Karpas-422 (cell line): Measurements from ENCODE around the gene LCE1B. TPM values are rescaled to one million over a fixed set of nuclear protein-coding genes. Genes with fewer than 3 reads are reported as not detected.

Experiments
- DNase-seq: peaks from one replicate; pipeline ENCODE4 v3.0.0-alpha.2; 2015
- H2AFZ ChIP-seq: fragments of 200-600 bp; sonication (generic); 2 replicates; pipeline ENCODE4 v1.6.1; 2014; ENCODE audit warnings: antibody characterized with exemption, low read length, mixed read lengths
- H3K27ac ChIP-seq: fragments of 200-600 bp; sonication (generic); 2 replicates; pipeline ENCODE4 v1.5.1; 2014; ENCODE audit warnings: mild to moderate bottlenecking, low read length, moderate library complexity
- H3K27me3 ChIP-seq: fragments of 200-600 bp; sonication (generic); 2 replicates; pipeline ENCODE4 v1.6.1; 2014; ENCODE audit warnings: low read length, mixed read lengths
- H3K36me3 ChIP-seq: fragments of 200-600 bp; sonication (generic); 2 replicates; pipeline ENCODE4 v1.6.1; 2014; ENCODE audit warnings: low read length, mixed read lengths; ENCODE audit not compliant: insufficient read depth
- H3K4me1 ChIP-seq: fragments of 200-600 bp; sonication (generic); 2 replicates; pipeline ENCODE4 v1.6.1; 2014; ENCODE audit warnings: mild to moderate bottlenecking, low read length, mixed read lengths
- H3K4me2 ChIP-seq: fragments of 200-600 bp; sonication (generic); 2 replicates; pipeline ENCODE4 v1.6.1; 2014; ENCODE audit warnings: low read length, low read depth, mild to moderate bottlenecking; ENCODE audit not compliant: poor library complexity, severe bottlenecking
- H3K4me3 ChIP-seq: fragments of 200-600 bp; sonication (generic); 2 replicates; pipeline ENCODE4 v1.5.1; 2014; ENCODE audit warnings: mild to moderate bottlenecking, antibody characterized with exemption, low read length, mixed read lengths
- H3K79me2 ChIP-seq: fragments of 200-600 bp; sonication (generic); 2 replicates; pipeline ENCODE4 v1.6.1; 2014; ENCODE audit warnings: mild to moderate bottlenecking, low read length, mixed read lengths
- H3K9ac ChIP-seq: fragments of 200-600 bp; sonication (generic); 2 replicates; pipeline ENCODE4 v1.6.0; 2014; ENCODE audit warnings: low read length
- H3K9me2 ChIP-seq: fragments of 200-600 bp; sonication (generic), shearing (Covaris generic); replicated peaks from 2 replicates; pipeline ENCODE4 v1.6.0; 2014; ENCODE audit warnings: mild to moderate bottlenecking, low read length, moderate library complexity; ENCODE audit not compliant: insufficient read depth
- H3K9me3 ChIP-seq: fragments of 300-700, 200-600 bp; sonication (generic); 2 replicates; pipeline ENCODE4 v1.6.1; 2014; ENCODE audit warnings: low read length, mixed read lengths
- H4K20me1 ChIP-seq: fragments of 200-600 bp; sonication (generic); 2 replicates; pipeline ENCODE4 v1.6.1; 2014; ENCODE audit warnings: mild to moderate bottlenecking, antibody characterized with exemption, low read length, low read depth; ENCODE audit not compliant: insufficient read depth
- total RNA-seq: library from RNA; depleted of rRNA; stranded (reverse); fragments of >200 nt; shearing (Covaris generic); gene quantifications from 2 replicates; pipeline ENCODE4 v1.2.3, GENCODE V29; 2014; ENCODE audit warnings: low replicate concordance

The LCE1B gene
- total RNA-seq, 1 experiment from 2014 or later, result not detected

DNA sequence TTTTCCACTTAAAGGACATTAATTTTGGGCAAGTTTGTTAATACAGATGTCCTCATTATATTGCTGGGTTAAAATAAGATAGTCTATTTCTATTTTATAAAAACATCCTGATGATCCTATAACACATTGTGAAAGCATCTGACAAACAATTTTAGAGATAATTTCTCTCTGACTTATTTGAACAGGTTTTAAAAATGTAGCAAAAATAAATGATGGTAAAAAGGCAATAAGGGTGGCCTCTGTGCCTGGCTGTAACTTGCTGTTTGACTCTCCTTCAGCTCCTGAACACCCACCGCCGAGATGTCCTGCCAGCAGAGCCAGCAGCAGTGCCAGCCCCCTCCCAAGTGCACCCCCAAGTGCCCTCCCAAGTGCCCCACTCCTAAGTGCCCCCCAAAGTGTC is 15.4 kb downstream of the LCE1B start, which contains the start of gene LCE1A:
Gene LCE1A, plus strand, starts transcription at position 301 of the 400 bp plus-strand sequence. Its CDS starts 0 bp downstream, at position 301.
- H3K9me3 ChIP-seq, result no peaks in the 10 kb centered on the region
- no peak for DNase-seq
- no peak within 1 kb of the TSS for H3K4me2 ChIP-seq
- no peaks in the 10 kb centered on the region for H4K20me1 ChIP-seq
- no peak within 1 kb of the TSS for H3K9ac ChIP-seq
- H3K79me2 ChIP-seq, result no peaks in the 10 kb centered on the region
- H3K36me3 ChIP-seq, result no peaks in the 10 kb centered on the region
- H3K27me3 ChIP-seq, result no peaks in the 10 kb centered on the region
- H3K4me1 ChIP-seq, result no peaks in the 10 kb centered on the region
- H3K4me3 ChIP-seq, result no peak within 1 kb of the TSS
- no peaks in the 10 kb centered on the region for H3K9me2 ChIP-seq
- H2AFZ ChIP-seq, result no peak within 1 kb of the TSS
- H3K27ac ChIP-seq, result no peak within 1 kb of the TSS

DNA sequence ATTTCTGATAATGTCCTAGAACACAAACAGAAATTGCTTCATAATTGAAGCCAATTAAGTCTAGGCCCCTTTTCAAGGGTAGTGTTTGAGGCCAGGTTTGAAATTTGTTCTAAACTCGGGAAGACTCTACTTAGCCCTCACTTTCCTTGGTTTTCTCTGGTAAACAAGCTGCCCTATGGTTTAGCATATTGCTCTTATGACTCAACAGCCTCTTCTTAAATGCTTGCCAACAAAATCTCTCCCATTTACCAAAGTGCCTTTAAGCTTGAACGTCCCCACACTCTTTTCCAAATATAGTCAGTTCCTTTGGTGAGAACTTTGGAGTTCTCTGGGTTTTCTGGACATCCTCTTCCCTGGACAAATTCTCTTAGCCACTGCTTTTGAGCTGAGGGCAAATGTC is 25.1 kb downstream of the LCE1B start:
- no peak overlapping the region for H3K4me2 ChIP-seq
- H3K36me3 ChIP-seq, result no peaks in the 10 kb centered on the region
- DNase-seq, result no peak
- no peaks in the 10 kb centered on the region for H3K4me1 ChIP-seq
- no peaks in the 10 kb centered on the region for H3K9me3 ChIP-seq
- H2AFZ ChIP-seq, result no peak overlapping the region
- H3K4me3 ChIP-seq, result no peak overlapping the region
- no peaks in the 10 kb centered on the region for H3K27me3 ChIP-seq
- H3K9me2 ChIP-seq, result no peaks in the 10 kb centered on the region
- H3K9ac ChIP-seq, result no peak overlapping the region
- no peaks in the 10 kb centered on the region for H4K20me1 ChIP-seq
- H3K27ac ChIP-seq, result no peak overlapping the region
- no peaks in the 10 kb centered on the region for H3K79me2 ChIP-seq

DNA sequence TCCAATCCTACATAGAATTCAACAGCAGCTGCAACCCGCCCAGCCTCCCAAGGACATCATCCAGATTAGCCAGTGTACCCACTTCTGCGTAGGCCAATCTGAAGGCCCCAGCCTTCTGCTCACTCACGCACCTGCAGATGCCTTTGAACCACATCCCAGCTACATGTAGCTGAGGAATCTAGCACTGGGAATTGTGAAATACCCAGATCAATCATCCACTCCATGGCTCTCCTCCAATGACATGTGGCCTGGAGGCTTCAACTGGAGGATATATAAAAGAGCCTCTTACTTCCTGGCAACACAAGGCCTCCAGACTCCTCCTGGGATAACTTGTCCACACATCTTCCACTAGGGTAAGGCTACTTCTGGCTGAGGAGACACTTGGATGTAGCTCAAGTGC is 30.8 kb downstream of the LCE1B start, which contains the start of gene LCE6A:
Gene LCE6A, plus strand, starts transcription at position 301 of the 400 bp plus-strand sequence. CDS start 665 bp downstream, outside the sequence.
- no peak within 1 kb of the TSS for H3K4me2 ChIP-seq
- no peaks in the 10 kb centered on the region for H4K20me1 ChIP-seq
- no peaks in the 10 kb centered on the region for H3K9me2 ChIP-seq
- H3K9ac ChIP-seq, result no peak within 1 kb of the TSS
- no peak within 1 kb of the TSS for H2AFZ ChIP-seq
- H3K27me3 ChIP-seq, result no peaks in the 10 kb centered on the region
- no peak for DNase-seq
- H3K27ac ChIP-seq, result no peak within 1 kb of the TSS
- no peak within 1 kb of the TSS for H3K4me3 ChIP-seq
- no peaks in the 10 kb centered on the region for H3K4me1 ChIP-seq
- no peaks in the 10 kb centered on the region for H3K36me3 ChIP-seq
- no peaks in the 10 kb centered on the region for H3K79me2 ChIP-seq
- H3K9me3 ChIP-seq, result no peaks in the 10 kb centered on the region

DNA sequence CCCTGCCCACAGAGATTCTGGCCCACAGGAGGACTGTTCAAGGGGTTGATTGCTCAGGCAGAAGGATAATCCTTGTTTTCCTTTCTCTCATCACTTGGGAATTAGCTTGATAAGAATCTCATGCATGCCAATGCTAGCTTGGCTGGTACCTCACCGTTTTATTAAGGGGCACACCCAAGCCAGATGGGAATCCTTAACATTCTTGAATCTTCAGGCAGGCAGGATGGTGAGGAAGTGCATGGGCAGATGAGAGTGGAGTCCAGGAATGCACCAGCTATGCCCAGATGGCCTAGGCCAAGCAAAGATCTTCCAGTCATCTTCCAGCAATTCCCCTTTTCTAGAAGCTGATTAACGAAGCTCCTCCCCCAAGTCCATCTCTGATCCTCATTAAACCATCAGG is 43.9 kb downstream of the LCE1B start:
- Histone ChIP-seq H3K4me3 (no peak overlapping the region), H3K4me1 (no peaks in the 10 kb centered on the region), H3K79me2 (no peaks in the 10 kb centered on the region), H4K20me1 (no peaks in the 10 kb centered on the region), H3K9me3 (no peaks in the 10 kb centered on the region), H3K36me3 (no peaks in the 10 kb centered on the region), H2AFZ (no peak overlapping the region), H3K9ac (no peak overlapping the region), H3K27me3 (no peaks in the 10 kb centered on the region), H3K27ac (no peak overlapping the region), H3K4me2 (no peak overlapping the region), H3K9me2 (no peaks in the 10 kb centered on the region)
- DNase-seq, result no peak

DNA sequence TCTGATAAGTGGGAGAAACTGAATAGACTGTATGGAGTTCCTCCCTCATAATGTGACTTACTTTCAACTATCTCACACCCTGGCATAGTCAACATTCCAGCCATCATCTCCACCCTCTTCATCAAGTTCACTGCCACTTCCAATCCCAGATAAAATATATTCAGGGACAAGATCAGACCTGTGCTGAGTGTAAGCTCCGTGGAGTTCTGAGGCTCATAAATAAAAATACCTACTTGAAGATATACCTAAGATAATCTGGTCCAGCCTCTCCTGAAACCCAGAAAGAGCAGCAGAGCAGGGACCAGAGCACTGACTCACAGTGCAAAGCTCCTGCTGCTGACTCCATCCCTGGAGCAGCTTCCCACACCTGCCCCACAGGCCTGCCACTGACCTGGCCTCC is 46.3 kb downstream of the LCE1B start:
- Histone ChIP-seq H3K27ac (no peak overlapping the region), H3K79me2 (no peaks in the 10 kb centered on the region), H3K4me2 (no peak overlapping the region), H3K9ac (no peak overlapping the region), H2AFZ (no peak overlapping the region), H3K4me1 (no peaks in the 10 kb centered on the region), H4K20me1 (no peaks in the 10 kb centered on the region), H3K27me3 (no peaks in the 10 kb centered on the region), H3K36me3 (no peaks in the 10 kb centered on the region), H3K4me3 (no peak overlapping the region), H3K9me2 (no peaks in the 10 kb centered on the region), H3K9me3 (no peaks in the 10 kb centered on the region)
- DNase-seq, result no peak

DNA sequence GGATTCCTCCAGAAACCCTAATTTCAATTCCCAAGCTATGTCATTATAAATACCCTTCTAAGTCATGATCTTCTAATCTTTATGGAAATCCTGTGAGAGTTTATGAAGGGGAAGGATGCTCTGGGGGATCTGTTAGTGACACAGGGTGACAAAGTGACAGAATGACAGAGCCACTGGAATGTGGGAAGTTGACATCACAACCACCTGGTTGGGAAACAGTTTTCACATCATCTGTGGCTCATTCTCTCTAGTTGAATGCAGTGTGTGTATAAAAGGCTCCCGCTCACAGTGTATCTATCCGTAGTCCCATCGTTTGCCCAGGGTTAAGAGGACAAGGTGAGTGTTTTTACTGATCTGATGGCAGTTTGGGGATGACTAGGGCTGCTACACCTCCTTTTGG is 47.9 kb downstream of the LCE1B start, which contains the start of gene LCE7A:
Gene LCE7A, plus strand, starts transcription at position 301 of the 400 bp plus-strand sequence. CDS start 702 bp downstream, outside the sequence.
- Histone ChIP-seq H3K36me3 (no peaks in the 10 kb centered on the region), H4K20me1 (no peaks in the 10 kb centered on the region), H3K79me2 (no peaks in the 10 kb centered on the region), H3K9ac (no peak within 1 kb of the TSS), H3K9me2 (no peaks in the 10 kb centered on the region), H3K27ac (no peak within 1 kb of the TSS), H3K9me3 (no peaks in the 10 kb centered on the region), H3K4me1 (no peaks in the 10 kb centered on the region), H3K27me3 (no peaks in the 10 kb centered on the region), H3K4me3 (no peak within 1 kb of the TSS), H2AFZ (no peak within 1 kb of the TSS), H3K4me2 (no peak within 1 kb of the TSS)
- no peak for DNase-seq

DNA sequence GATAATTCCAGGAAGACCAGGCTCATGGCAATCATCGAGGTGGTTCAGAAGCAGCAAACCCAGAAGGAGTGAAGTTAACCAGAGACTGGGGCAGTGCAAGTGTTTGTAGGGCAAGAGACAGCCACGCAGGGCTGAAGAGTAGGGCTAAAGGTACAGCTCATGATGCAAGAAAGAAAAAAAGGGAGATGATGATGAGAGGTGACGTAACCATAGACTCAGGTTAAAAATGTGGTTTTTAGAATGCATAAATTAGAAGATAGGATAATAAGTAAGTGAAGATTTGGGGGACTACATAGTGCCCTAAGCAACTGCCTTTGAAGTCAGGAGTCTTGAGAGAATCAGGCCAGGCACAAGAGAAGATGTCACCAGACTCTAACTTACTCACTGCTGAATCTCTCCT is 48.4 kb downstream of the LCE1B start:
- no peak for DNase-seq
- Histone ChIP-seq H3K4me1 (no peaks in the 10 kb centered on the region), H2AFZ (no peak overlapping the region), H3K79me2 (no peaks in the 10 kb centered on the region), H3K27me3 (no peaks in the 10 kb centered on the region), H3K27ac (no peak overlapping the region), H4K20me1 (no peaks in the 10 kb centered on the region), H3K9ac (no peak overlapping the region), H3K4me2 (no peak overlapping the region), H3K4me3 (no peak overlapping the region), H3K9me3 (no peaks in the 10 kb centered on the region), H3K9me2 (no peaks in the 10 kb centered on the region), H3K36me3 (no peaks in the 10 kb centered on the region)

DNA sequence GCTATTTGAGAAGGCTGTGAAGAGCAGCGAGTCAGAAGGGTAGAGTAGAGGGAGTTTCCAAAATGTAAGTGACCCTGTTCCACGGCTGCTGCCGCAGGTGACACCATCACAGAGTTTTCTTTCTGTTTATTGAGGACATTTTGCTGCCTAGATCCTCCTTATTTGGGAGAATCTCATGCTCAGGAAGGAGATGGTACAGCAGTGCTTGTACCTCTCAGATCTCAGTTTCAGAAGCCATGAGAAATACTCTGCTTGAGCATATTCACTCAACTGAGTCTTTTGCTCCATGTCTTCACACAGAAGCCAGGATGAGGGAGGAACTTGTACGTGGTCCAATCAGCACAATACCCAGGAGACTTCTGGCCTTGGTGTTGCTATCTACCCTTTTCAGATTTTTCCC is 49.6 kb downstream of the LCE1B start:
- Histone ChIP-seq H4K20me1 (no peaks in the 10 kb centered on the region), H2AFZ (no peak overlapping the region), H3K4me1 (no peaks in the 10 kb centered on the region), H3K9me3 (no peaks in the 10 kb centered on the region), H3K9ac (no peak overlapping the region), H3K36me3 (no peaks in the 10 kb centered on the region), H3K4me3 (no peak overlapping the region), H3K27ac (no peak overlapping the region), H3K27me3 (no peaks in the 10 kb centered on the region), H3K4me2 (no peak overlapping the region), H3K79me2 (no peaks in the 10 kb centered on the region), H3K9me2 (no peaks in the 10 kb centered on the region)
- no peak for DNase-seq
